Activated CD4-positive, alpha-beta T cell treated with anti-CD3 and anti-CD28 coated beads, Interleukin-10, Interleukin-2, amounts not matched to agents 100 ng/mL and 50 ng/mL, durations not matched to agents 16 hours and 8 hours (primary cell): ENCODE data around the gene FAM222A.

ENCODE experiments used
- DNase-seq: peaks from one replicate; pipeline ENCODE4 v3.0.0-alpha.2; 2020

FAM222A gene

GRCh38 chr12:109713187-109714070 is at the start of gene FAM222A:
Gene FAM222A, plus strand, starts transcription at chr12:109713825. Its CDS starts 30,322 bp downstream, at chr12:109744147.
- peak; percentile 97 for DNase-seq

GRCh38 chr12:109664402-109664801 is 49.2 kb upstream of the FAM222A start:
- DNase-seq = no peak

- no peak for DNase-seq
Observed at GRCh38 chr12:109666068-109666467, 47.6 kb upstream of the FAM222A start.

GRCh38 chr12:109670731-109671130 is 42.9 kb upstream of the FAM222A start:
- DNase-seq = no peak

- no peak for DNase-seq
Observed at GRCh38 chr12:109671502-109671901, 42.1 kb upstream of the FAM222A start.

- no peak for DNase-seq
Observed at GRCh38 chr12:109673379-109673778, 40.2 kb upstream of the FAM222A start.

GRCh38 chr12:109673884-109674283 is 39.7 kb upstream of the FAM222A start:
- no peak for DNase-seq

GRCh38 chr12:109675411-109675810 is 38.2 kb upstream of the FAM222A start:
- DNase-seq = no peak

- no peak for DNase-seq
Observed at GRCh38 chr12:109677279-109677691, 36.3 kb upstream of the FAM222A start.

- no peak for DNase-seq
Observed at GRCh38 chr12:109678719-109679118, 34.9 kb upstream of the FAM222A start.

- no peak for DNase-seq
Observed at GRCh38 chr12:109679501-109680263, 33.9 kb upstream of the FAM222A start.

GRCh38 chr12:109680264-109681005 is 33.2 kb upstream of the FAM222A start:
- DNase-seq = no peak

GRCh38 chr12:109681986-109682707 is 31.5 kb upstream of the FAM222A start:
- no peak for DNase-seq

- DNase-seq = no peak
Observed at GRCh38 chr12:109682708-109683060, 30.9 kb upstream of the FAM222A start.

GRCh38 chr12:109683316-109683715 is 30.3 kb upstream of the FAM222A start:
- DNase-seq = no peak

- no peak for DNase-seq
Observed at GRCh38 chr12:109685574-109686447, 27.8 kb upstream of the FAM222A start.

GRCh38 chr12:109686523-109686922 is 27.1 kb upstream of the FAM222A start:
- DNase-seq = no peak

- DNase-seq = no peak
Observed at GRCh38 chr12:109687250-109687649, 26.4 kb upstream of the FAM222A start.

GRCh38 chr12:109689426-109689825 is 24.2 kb upstream of the FAM222A start:
- no peak for DNase-seq

- no peak for DNase-seq
Observed at GRCh38 chr12:109693160-109693559, 20.5 kb upstream of the FAM222A start.
